OCI-LY3 (cell line): ENCODE data around the gene CALCR.

ENCODE experiments used
- H2AFZ ChIP-seq: fragments of 200-600, 300-600 bp; shearing (Covaris generic); 2 replicates; pipeline ENCODE4 v1.6.0; 2014; ENCODE audit warnings: antibody characterized with exemption, low read depth, low read length
- H3K27ac ChIP-seq: fragments of 200-600, 300-600 bp; sonication (generic); 2 replicates; pipeline ENCODE4 v1.5.1; 2014; ENCODE audit warnings: mild to moderate bottlenecking, low read length, moderate library complexity, mixed read lengths
- H3K27me3 ChIP-seq: fragments of 200-600, 300-600 bp; sonication (generic); 2 replicates; pipeline ENCODE4 v1.6.1; 2014; ENCODE audit warnings: low read depth, low read length, mixed read lengths
- H3K36me3 ChIP-seq: fragments of 200-600, 300-600 bp; sonication (generic); replicated peaks from 2 replicates; pipeline ENCODE3; 2014; ENCODE audit warnings: low read depth, low read length, mixed read lengths
- H3K4me1 ChIP-seq: fragments of 300-600, 200-600 bp; sonication (generic); 2 replicates; pipeline ENCODE4 v1.6.1; 2014; ENCODE audit warnings: low read length, mixed read lengths
- H3K4me2 ChIP-seq: fragments of 200-600, 300-600 bp; sonication (generic); 2 replicates; pipeline ENCODE4 v1.6.1; 2014; ENCODE audit warnings: low read length, mixed read lengths
- H3K4me3 ChIP-seq: fragments of 300-600, 200-600 bp; sonication (generic); 2 replicates; pipeline ENCODE4 v1.5.1; 2014; ENCODE audit warnings: antibody characterized with exemption, mild to moderate bottlenecking, low read length, moderate library complexity
- H3K79me2 ChIP-seq: fragments of 300-600, 200-600 bp; shearing (Covaris generic); 2 replicates; pipeline ENCODE4 v1.6.1; 2014; ENCODE audit warnings: mild to moderate bottlenecking, low read length, mixed read lengths
- H3K9ac ChIP-seq: fragments of 300-600, 200-600 bp; shearing (Covaris generic); 2 replicates; pipeline ENCODE4 v1.6.0; 2014; ENCODE audit warnings: mild to moderate bottlenecking, low read length, moderate library complexity
- H3K9me3 ChIP-seq: fragments of 200-600, 300-600 bp; shearing (Covaris generic); 2 replicates; pipeline ENCODE4 v1.6.1; 2014; ENCODE audit warnings: low read length, mixed read lengths; ENCODE audit not compliant: insufficient read depth
- H4K20me1 ChIP-seq: fragments of 200-600, 300-600 bp; sonication (generic); 2 replicates; pipeline ENCODE4 v1.6.1; 2016; ENCODE audit warnings: low read length, mixed read lengths; ENCODE audit not compliant: insufficient read depth
- CTCF ChIP-seq: fragments of 200-600, 300-600 bp; sonication (generic); IDR thresholded peaks from 2 replicates; pipeline ENCODE4 v1.5.1; 2014; ENCODE audit warnings: antibody characterized with exemption, low read length, low read depth
- EZH2phosphoT487 ChIP-seq: fragments of 200-600 bp; shearing (Covaris generic); IDR thresholded peaks from 2 replicates; pipeline ENCODE4 v1.6.1; 2018; ENCODE audit warnings: antibody characterized with exemption, mixed run types, low read depth

The CALCR gene

GRCh38 chr7:93375603-93376002, 198.9 kb downstream of the CALCR start:
- Histone ChIP-seq H3K79me2 (no peaks in the 10 kb centered on the region), H3K9ac (no peak overlapping the region), H2AFZ (no peak overlapping the region), H3K4me3 (no peak overlapping the region), H3K4me1 (peaks cover 4% of the 10 kb centered on the region; the same call in 1 of the 2 replicates), H3K4me2 (no peak overlapping the region), H3K9me3 (no peaks in the 10 kb centered on the region), H3K27ac (no peak overlapping the region), H3K36me3 (no peaks in the 10 kb centered on the region), H4K20me1 (no peaks in the 10 kb centered on the region), H3K27me3 (no peaks in the 10 kb centered on the region)
- TF ChIP-seq CTCF (no peak), EZH2phosphoT487 (no peak)
